DMS79 (cell line): Measurements from ENCODE around the gene ASPDH.
"Not testable (repeated sequence)": the region's sequence is repeated elsewhere in the genome, so short reads cannot be mapped to it uniquely, and the experiment has no call there.

ENCODE experiments used
- DNase-seq: peaks from one replicate; lab custom pipeline; 2025; lab: John Stamatoyannopoulos, UW

ASPDH gene

GRCh38 chr19:50547385-50548190 lies 33.9 kb upstream of the ASPDH start:
- no peak for DNase-seq

- DNase-seq, result no peak
These were observed 33.0 kb upstream of the ASPDH start for GRCh38 chr19:50546527-50547221.

DNA sequence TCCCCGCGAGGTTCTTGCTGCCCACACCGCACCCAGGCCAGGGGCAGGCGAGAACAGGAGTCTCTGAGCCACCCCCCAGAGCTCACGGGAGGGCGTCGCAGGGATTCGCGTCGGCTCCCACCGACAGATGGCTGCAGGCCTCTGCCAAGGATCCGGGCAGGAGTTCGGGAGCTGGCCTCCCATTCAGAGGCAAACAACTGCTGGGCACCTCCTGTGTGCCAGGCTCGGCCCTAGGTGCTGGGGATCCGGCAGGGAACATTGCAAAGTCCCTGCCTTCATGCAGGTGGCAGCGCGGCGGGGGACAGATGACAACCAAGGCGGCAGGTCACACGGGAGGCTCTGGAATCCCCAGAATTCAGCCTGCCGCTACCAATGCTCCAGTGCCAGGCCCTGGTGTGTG lies 29.2 kb upstream of the ASPDH start:
- no peak for DNase-seq

GRCh38 chr19:50537769-50538230 lies 24.1 kb upstream of the ASPDH start:
- no peak for DNase-seq

GRCh38 chr19:50537306-50537685 lies 23.6 kb upstream of the ASPDH start:
- no peak for DNase-seq

GRCh38 chr19:50536662-50537305 lies 23.1 kb upstream of the ASPDH start:
- no peak for DNase-seq

DNA sequence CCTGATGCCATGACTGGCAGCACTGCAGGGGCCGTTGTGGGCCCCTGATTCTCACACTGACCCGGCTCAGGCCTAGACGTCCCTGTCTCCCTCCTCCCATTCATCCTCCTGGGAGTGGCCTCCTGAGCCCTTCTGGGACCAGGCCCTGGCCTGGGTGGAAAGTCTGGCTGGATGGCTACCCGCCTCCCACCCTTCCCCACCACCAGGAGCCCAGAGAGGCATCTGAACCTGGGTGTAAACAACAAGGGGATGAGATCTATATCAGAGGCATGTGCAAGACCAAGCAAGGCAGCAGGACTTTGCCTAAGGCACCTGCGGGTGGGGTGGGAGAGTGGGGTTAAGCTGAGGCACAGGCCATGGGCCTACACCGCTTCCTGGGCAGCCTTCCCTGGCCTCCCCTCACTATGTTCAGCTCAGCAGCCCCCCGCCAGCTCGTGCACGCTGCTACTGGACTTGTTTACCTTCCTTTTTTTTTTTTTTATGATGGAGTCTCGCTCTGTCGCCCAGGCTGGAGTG lies 22.0 kb upstream of the ASPDH start:
- no peak for DNase-seq

- DNase-seq, result no peak
These were observed 20.8 kb upstream of the ASPDH start for GRCh38 chr19:50534478-50534877.

DNA sequence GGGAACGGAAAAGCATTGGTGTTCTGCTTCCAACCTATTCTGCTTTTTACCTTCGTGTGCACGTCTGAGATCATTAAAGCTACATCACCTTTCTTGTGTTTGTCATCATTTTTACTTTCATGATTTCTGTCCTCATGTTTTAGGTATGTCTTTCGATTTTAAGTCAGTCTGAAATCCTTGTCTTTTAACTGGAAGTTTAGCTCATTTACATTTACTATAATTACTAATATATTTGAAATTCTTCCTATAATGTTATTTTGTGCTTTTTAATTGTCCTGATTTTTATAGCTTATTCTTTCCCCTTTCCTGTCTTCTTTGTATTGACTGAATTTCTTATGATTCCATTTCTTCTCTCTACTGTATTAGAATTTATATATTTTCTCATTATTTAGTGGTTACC lies 19.2 kb upstream of the ASPDH start:
- DNase-seq, result no peak

DNA sequence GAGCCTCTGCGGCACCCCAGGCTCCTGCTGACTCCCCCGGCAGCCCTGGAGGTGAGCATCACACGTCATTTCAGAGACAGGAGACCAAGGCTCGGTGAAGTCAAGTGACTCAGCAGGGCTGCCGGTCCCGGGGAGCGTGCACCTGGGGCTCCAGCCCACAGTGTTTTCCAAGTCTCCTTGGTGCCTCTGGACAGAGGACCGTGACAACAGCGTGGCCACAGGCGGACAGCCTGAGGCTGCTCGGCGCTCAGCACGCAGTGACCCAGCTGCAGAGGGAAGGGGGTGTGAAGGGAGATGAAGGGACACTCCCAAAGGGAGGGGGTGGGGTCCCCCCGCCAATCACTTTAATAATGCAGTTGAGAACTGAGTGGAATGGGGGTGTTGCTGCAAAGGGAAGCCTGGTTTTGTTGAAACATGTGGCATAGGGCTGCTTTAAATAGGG lies 17.5 kb upstream of the ASPDH start:
- no peak for DNase-seq

- DNase-seq, result not testable (repeated sequence)
These were observed 14.3 kb upstream of the ASPDH start for GRCh38 chr19:50528052-50528451.

DNA sequence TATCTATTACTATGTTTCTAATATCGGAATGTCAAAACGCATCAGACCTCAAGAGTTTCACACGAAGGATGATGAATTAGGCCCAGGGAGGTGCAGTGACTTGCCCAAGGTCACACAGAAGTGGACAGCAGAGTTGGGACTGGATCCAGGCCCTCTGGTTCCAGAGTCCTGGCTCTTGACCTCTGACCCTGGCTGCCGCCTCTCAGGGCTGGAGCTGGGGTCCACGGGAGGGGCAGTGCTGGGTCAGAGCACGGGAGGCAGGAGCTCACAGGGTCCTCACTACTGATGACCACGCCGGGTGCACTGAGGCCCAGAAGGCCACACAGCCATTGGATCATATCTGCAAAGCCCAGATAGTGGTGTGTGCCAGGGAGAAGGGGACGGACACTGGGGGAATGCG lies 9.2 kb upstream of the ASPDH start:
- DNase-seq, result no peak

DNA sequence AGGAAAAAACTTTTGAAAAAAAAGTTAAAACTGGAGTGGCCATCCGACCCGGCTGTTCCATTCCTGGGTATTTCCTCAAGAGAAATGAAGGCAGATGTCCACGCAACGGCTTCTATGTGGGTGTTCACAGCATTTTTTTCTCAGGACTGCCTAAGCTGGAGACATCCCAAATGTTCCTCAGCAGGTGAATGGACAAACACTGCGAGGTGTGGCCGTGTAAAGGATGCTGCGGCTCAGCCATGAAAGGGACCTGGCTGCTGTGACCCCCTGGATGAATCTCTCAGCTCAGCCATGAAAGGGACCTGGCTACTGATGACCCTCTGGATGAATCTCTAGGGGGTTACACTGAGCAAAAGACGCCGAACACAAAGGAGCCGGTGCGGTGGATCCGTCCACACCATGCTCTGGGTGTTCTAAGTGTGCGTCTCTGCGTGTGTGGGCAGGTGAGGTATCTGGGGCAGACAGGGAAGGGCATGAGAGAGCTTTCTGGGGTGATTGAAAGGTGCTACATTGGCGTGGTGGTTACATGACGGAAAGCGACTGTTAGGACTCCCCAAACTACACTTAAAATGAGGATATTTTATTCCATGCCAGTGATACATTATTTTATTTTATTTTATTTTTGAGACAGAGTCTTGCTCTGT lies 7.2 kb upstream of the ASPDH start:
- DNase-seq, result no peak

DNA sequence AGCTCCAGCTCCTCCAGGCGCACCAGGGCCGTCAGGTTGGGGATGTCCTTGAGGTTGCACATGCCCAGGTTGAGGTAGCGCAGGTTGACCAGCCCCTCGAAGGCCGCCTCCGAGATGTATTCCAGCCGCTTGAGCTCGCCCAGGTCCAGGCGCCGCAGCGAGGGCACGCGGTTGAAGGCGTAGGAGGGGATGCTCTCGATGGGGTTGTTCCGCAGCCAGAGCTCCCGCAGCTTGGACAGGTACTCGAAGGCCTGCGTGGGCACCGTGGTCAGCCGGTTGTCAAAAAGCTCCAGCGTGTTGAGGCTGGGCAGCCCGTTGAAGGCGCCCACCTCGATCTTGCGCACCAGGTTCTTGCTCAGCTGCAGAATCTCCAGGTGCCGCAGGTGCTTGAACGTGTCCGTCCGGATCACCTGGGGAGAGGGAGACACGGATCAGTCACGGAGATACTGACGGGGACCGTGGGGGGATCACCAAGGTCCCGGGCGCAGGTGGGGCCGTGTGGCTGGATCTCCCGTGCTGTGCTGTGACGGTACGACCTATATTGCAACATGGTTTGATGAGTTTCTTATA lies 5.4 kb upstream of the ASPDH start:
- DNase-seq, result no peak

- DNase-seq, result no peak
These were observed 4.6 kb upstream of the ASPDH start for GRCh38 chr19:50518091-50519005.

DNA sequence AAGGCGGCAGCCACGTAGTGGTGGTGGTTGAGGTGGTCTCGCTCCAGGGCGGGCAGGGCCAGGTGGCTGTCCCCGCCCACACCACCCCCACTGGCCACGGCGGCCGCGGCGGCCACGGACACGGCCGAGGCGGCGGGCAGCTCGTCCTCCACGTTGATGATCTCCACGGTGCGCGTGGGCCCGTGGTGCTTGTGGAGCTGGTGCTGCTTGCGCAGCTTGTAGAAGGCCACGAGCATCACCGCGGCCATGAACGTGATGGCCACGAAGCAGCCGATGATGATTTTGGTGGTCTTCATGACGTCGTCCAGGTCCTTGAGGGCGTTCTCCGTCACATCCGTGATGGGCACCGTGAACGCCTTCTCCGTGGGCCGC lies 4.0 kb upstream of the ASPDH start:
- DNase-seq, result no peak

- DNase-seq, result no peak
These were observed 3.4 kb upstream of the ASPDH start for GRCh38 chr19:50516964-50517703.

- DNase-seq, result no peak
These were observed 2.7 kb upstream of the ASPDH start for GRCh38 chr19:50516456-50516855.

DNA sequence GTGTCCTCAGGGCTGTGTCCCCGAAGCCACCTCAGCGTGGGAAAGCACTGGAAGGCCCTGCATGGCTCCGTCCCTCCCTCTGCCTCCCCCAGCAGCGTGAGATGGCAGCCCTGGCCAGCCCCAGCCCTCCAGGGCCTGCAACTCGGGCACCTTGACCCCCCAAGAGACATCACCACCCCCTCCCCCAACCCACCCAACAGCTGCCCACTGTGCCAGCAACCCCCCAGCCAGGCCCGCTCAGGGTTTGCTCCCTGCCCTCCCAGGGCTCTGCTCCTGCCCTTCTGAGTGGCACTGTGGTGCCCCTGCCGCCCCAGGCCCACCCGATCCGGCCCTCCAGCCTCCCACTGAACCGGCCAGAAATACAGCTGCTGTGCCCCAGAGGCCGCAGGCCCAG lies 1.5 kb upstream of the ASPDH start:
- DNase-seq, result no peak
